Spleen (tissue), 11 donors: Measurements from ENCODE around the gene KIF3B. TPM values are rescaled to one million over a fixed set of nuclear protein-coding genes. Genes with fewer than 3 reads are reported as not detected.
A peak's percentile ranks its signal among the peaks of the same experiment; 100 is the strongest.

Source experiments
- DNase-seq: peaks from one replicate; pipeline ENCODE4 v3.0.0-alpha.2; 2020
- H3K27ac ChIP-seq, 8 donors: fragments of 200-600 bp; sonication (generic) in 7 of 8; 1 replicate in 4 of 8; 2 replicates in 4 of 8; pipeline versions ENCODE4 v1.5.0 to v1.8.0; 2016 to 2021; ENCODE audit warnings: inconsistent platforms in 4 of 8, mild to moderate bottlenecking in 4 of 8, moderate library complexity in 1 of 8
- H3K27me3 ChIP-seq, 7 donors: fragments of 200-600 bp; sonication (generic) in 6 of 7; replicated peaks in 1 of 7; 1 replicate in 4 of 7; 2 replicates in 3 of 7; pipeline versions ENCODE4 v1.5.0 to v1.8.0; 2016 to 2021; ENCODE audit warnings: inconsistent platforms in 3 of 7, mild to moderate bottlenecking in 1 of 7
- H3K36me3 ChIP-seq, 6 donors: fragments of 200-600 bp; sonication (generic) in 5 of 6; 1 replicate in 4 of 6; 2 replicates in 2 of 6; pipeline versions ENCODE4 v1.5.0 to v1.8.0; 2016 to 2021; ENCODE audit warnings: inconsistent platforms in 2 of 6
- H3K4me1 ChIP-seq, 6 donors: fragments of 200-600 bp; sonication (generic) in 5 of 6; 1 replicate in 3 of 6; 2 replicates in 3 of 6; pipeline versions ENCODE4 v1.5.0 to v1.8.0; 2016 to 2021; ENCODE audit warnings: inconsistent platforms in 3 of 6
- H3K4me3 ChIP-seq, 8 donors: fragments of 200-600 bp; sonication (generic) in 7 of 8; 1 replicate in 4 of 8; 2 replicates in 4 of 8; pipeline versions ENCODE4 v1.5.0 to v1.8.0; 2016 to 2021; ENCODE audit warnings: inconsistent platforms in 4 of 8, mild to moderate bottlenecking in 4 of 8, moderate library complexity in 2 of 8
- H3K9me3 ChIP-seq, 8 donors: fragments of 200-600 bp; sonication (generic) in 7 of 8; 1 replicate in 4 of 8; 2 replicates in 4 of 8; pipeline versions ENCODE4 v1.5.0 to v1.8.0; 2016 to 2021; ENCODE audit warnings: inconsistent platforms in 4 of 8
- CTCF ChIP-seq, 11 experiments: fragments of 200-600 bp in 7 of 11; fragments of 450-650 bp in 4 of 11; sonication (generic) in 4 of 11; IDR thresholded peaks in 8 of 11; conservative IDR thresholded peaks in 3 of 11; 1 replicate in 7 of 11; 2 replicates in 4 of 11; pipeline versions ENCODE4 v1.4.0 to v1.8.0; 2016 to 2021; ENCODE audit warnings: antibody characterized with exemption in 11 of 11, inconsistent platforms in 4 of 11, mild to moderate bottlenecking in 1 of 11
- POLR2A ChIP-seq, 3 donors: fragments of 450-650 bp; IDR thresholded peaks; one replicate each; pipeline ENCODE4 v1.5.1; 2017; ENCODE audit warnings: antibody characterized with exemption in 3 of 3, mild to moderate bottlenecking in 1 of 3
- POLR2AphosphoS5 ChIP-seq, 3 donors: sonication (generic); formaldehyde crosslinking; IDR thresholded peaks; one replicate each; pipeline ENCODE4 v1.5.1; 2017; ENCODE audit warnings: antibody characterized with exemption in 3 of 3
- WGBS, 5 donors: extraction: QIAGEN DNeasy Blood & Tissue Kit in 3 of 5; methylation state at CpG; one replicate each; pipeline versions ENCODE4 v1.1.5 to v1.1.7; 2013 to 2018; 5-methylcytosine and 5-hydroxymethylcytosine counted together
- intact Hi-C: fragments of 100-400 bp; cut with DNase I; formaldehyde crosslinking; loops from one replicate; pipeline ENCODE4 v1.15.0; 2023; ENCODE audit warnings: low total_unique reads
- polyA plus RNA-seq, 3 donors: library from polyadenylated mRNA; stranded (reverse); fragments of 200-250 nt; gene quantifications; one replicate each; pipeline ENCODE4 v1.2.1, GENCODE V29; 2013
- total RNA-seq, 7 donors: library from RNA; depleted of rRNA in 3 of 7; stranded (reverse); fragments of >200 nt in 3 of 7; fragmentation: NEBNext Ultra II Directional in 4 of 7; extraction: Animal tissue kit (Norgen Biotek cat#: 25700) in 4 of 7; gene quantifications; one replicate each; pipeline versions ENCODE4 v1.1.0 to v1.2.1, GENCODE V29; 2016 to 2021
- donor health status: healthy with polysubstance abuse.
- donor health status: DM: no; HTN: no; CAD: no; lungs with moderate emphysema.
- donor health status: DM: no; HTN: no; CAD: no.
- donor health status: Bipolar disorder and iron deficiency.
- donor health status: healthy.
- donor health status: DM: no; HTN: no; CAD: no.
- donor health status: DM: yes; HTN: yes; CAD: no.

Gene KIF3B
- total and polyA plus RNA-seq, 10 donors: 3.8 to 25.9 (median 20.0) TPM

DNA sequence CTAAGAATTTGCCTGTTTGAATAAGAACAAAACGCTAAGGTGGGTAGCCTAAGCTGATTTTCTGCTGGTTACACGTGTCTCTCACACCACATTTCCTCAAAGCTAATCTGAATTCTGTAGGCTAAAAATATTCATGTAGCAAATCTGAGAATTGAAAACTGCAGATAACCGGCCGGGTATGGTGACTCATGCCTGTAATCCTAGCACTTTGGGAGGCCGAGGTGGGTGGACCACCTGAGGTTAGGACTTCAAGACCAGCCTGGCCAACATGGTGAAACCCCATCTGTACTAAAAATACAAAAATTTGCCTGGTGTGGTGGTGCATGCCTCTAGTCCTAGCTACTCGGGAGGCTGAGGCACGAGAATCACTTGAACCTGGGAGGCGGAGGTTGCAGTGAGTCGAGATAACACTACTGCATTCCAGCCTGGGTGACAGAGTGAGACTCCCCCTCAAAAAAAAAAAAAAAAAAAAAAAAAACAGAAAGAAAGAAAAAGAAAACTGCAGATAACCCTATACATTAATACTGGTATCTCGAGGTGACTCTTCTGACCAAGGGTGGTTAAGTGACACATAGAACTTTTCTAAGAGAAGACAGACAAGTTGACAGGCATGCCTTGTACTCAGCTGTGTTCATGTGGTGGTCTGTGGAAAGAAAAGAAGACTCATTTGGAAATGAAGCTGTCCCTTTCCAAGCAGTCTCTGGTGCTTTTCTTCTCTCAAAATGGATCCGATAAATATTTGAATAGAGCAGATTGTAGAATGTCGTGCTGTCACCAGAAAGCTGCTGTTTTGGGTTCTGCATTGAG, 55.9 kb downstream of the KIF3B start:
- Histone ChIP-seq H3K27me3 (no peaks in the 10 kb centered on the region), H3K4me3 (no peak overlapping the region), H3K36me3 (peaks cover 0 to 53% (median 26%) of the 10 kb centered on the region in 6 donors), H3K27ac (peak overlapping the region in 6 of 8 donors; percentile 35 to 76 (median 60)), H3K9me3 (no peaks in the 10 kb centered on the region), H3K4me1 (peaks cover 0 to 42% (median 22%) of the 10 kb centered on the region in 6 donors)
- TF ChIP-seq POLR2AphosphoS5 (IDR thresholded peaks at IDR 0.05) (no peak), POLR2A (IDR thresholded peaks at IDR 0.05) (no peak), CTCF (IDR thresholded peaks at IDR 0.05 in 8 of 11, conservative IDR thresholded peaks at IDR 0.05 in 3 of 11) (no peak)
- intact Hi-C loops: no loop called here
- 64 to 75% (median 72%) methylated on average over 12 of the region's 12 CpGs for WGBS, 5 donors
- no peak for DNase-seq

DNA sequence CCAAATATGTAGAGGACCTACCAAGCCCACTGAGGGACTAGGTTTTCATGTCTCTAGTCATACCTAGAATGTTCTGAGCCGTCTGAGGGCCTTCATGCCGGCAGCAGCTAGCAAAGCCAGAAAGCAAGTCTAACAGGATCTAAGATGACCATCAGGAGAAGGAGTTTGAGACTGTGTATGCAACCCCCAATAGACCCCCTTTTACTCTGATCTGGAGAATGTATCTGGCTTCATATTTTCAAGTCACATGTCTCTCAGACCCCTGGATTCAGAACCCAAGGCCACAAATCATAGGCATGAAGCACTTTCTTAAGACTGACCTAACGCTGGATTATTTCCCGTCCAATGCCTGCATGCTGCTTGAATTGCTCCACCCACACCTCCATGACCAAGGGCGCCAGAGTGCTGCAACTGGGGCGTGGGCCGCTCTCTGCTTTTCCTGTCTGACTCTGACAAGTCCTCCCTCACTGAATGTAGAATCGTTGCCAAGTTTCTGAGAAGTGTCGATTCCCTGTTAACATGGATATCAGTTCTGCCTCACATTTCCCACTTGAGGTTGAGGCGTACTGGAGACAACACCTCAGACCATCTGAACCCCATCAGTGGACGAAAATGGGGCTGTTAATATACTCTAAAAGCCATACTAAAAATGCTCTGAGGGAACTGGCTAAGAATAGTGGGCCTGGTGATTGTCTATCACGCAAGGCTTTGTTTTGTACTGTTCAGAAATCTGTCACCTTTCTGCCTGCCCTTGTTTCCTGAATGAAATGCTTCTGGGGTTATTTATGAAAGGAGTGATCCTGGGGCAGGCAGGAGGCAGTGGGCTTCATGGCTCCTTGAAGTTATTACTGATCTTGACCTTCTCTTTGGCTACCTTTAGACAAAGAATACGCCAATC, 56.8 kb downstream of the KIF3B start:
- Histone ChIP-seq H3K27ac (peak overlapping the region; percentile 15 to 76 (median 56)), H3K4me1 (peaks cover 0 to 42% (median 22%) of the 10 kb centered on the region in 6 donors), H3K4me3 (no peak overlapping the region), H3K9me3 (no peaks in the 10 kb centered on the region), H3K27me3 (no peaks in the 10 kb centered on the region), H3K36me3 (peaks cover 0 to 46% (median 26%) of the 10 kb centered on the region in 6 donors)
- intact Hi-C loops: no loop called here
- WGBS, 5 donors: 31 to 48% (median 32%) methylated on average over 13 of the region's 13 CpGs
- no peak for TF ChIP-seq POLR2A (IDR thresholded peaks at IDR 0.05)
- TF ChIP-seq POLR2AphosphoS5 (IDR thresholded peaks at IDR 0.05): peak in 2 of 3 donors; percentile 57 to 62
- peak; percentile 87 for DNase-seq

- DNase-seq: no peak
- H3K27me3 ChIP-seq: no peaks in the 10 kb centered on the region
- peaks cover 0 to 19% (median 8%) of the 10 kb centered on the region in 6 donors for H3K36me3 ChIP-seq
- H3K4me1 ChIP-seq: peaks cover 0 to 42% (median 22%) of the 10 kb centered on the region in 6 donors
- intact Hi-C loops: no loop called here
- WGBS, 5 donors: 21 to 32% (median 23%) methylated on average over 5 of the region's 5 CpGs
- H3K27ac ChIP-seq: no peak overlapping the region
- TF ChIP-seq POLR2A (IDR thresholded peaks at IDR 0.05) (no peak), CTCF (IDR thresholded peaks at IDR 0.05 in 8 of 11, conservative IDR thresholded peaks at IDR 0.05 in 3 of 11) (peak in 9 of 11 experiments; percentile 19 to 67 (median 54)), POLR2AphosphoS5 (IDR thresholded peaks at IDR 0.05) (no peak)
- H3K9me3 ChIP-seq: no peaks in the 10 kb centered on the region
- H3K4me3 ChIP-seq: no peak overlapping the region
These were observed 59.5 kb downstream of the KIF3B start for GRCh38 chr20:32336918-32337347.

GRCh38 chr20:32337937-32338661, 60.6 kb downstream of the KIF3B start:
- Histone ChIP-seq H3K9me3 (no peaks in the 10 kb centered on the region), H3K36me3 (peaks cover 0 to 7% (median under 1%) of the 10 kb centered on the region in 6 donors), H3K27ac (no peak overlapping the region), H3K4me3 (no peak overlapping the region), H3K4me1 (peaks cover 0 to 30% (median 20%) of the 10 kb centered on the region in 6 donors), H3K27me3 (no peaks in the 10 kb centered on the region)
- intact Hi-C loops: no loop called here
- TF ChIP-seq CTCF (IDR thresholded peaks at IDR 0.05 in 8 of 11, conservative IDR thresholded peaks at IDR 0.05 in 3 of 11) (no peak), POLR2AphosphoS5 (IDR thresholded peaks at IDR 0.05) (no peak), POLR2A (IDR thresholded peaks at IDR 0.05) (no peak)
- no peak for DNase-seq
- 73 to 79% (median 78%) methylated on average over 10 to 11 of the region's 11 CpGs for WGBS, 5 donors
